ENCODE results near the gene KMO.

GRCh38 chr1:241591736-241592135 lies 59.6 kb downstream of the KMO start:
- TF ChIP-seq CTCF (IDR thresholded peaks at IDR 0.05) = no peak
- no peak for TF ChIP-seq POLR2A (IDR thresholded peaks at IDR 0.05)
- TF ChIP-seq EP300 (IDR thresholded peaks at IDR 0.05) = no peak
